Suppressor macrophage treated with lipopolysaccharide for 4 hours (primary cell): ENCODE measurements around the gene ZNF69.
A peak's percentile ranks its signal among the peaks of the same experiment; 100 is the strongest.
"Not testable (repeated sequence)": the region's sequence is repeated elsewhere in the genome, so short reads cannot be mapped to it uniquely, and the experiment has no call there.

Experiments
- DNase-seq: peaks from one replicate; pipeline ENCODE4 v3.0.0-alpha.2; 2020

ZNF69 gene

GRCh38 chr19:11887611-11888531, at the start of gene ZNF69:
ZNF69 (plus strand) TSS chr19:11887782; CDS start chr19:11887924, 142 bp downstream.
- DNase-seq = peak; percentile 63

GRCh38 chr19:11843722-11844121, 43.9 kb upstream of the ZNF69 start:
- DNase-seq = no peak

- DNase-seq = not testable (repeated sequence)
These were observed 40.0 kb upstream of the ZNF69 start for GRCh38 chr19:11847615-11848014.

- DNase-seq = no peak
These were observed 39.4 kb upstream of the ZNF69 start for GRCh38 chr19:11848200-11848593.

GRCh38 chr19:11848594-11849469, 38.8 kb upstream of the ZNF69 start, which contains the start of gene ZNF439:
ZNF439 (plus strand) TSS chr19:11848726; CDS start chr19:11848868, 142 bp downstream.
- DNase-seq = peak; percentile 70

- not testable (repeated sequence) for DNase-seq
These were observed 37.3 kb upstream of the ZNF69 start for GRCh38 chr19:11850289-11850688.

- DNase-seq = no peak
These were observed 34.2 kb upstream of the ZNF69 start for GRCh38 chr19:11853358-11853757.

- no peak for DNase-seq
These were observed 30.9 kb upstream of the ZNF69 start for GRCh38 chr19:11856596-11857250.

GRCh38 chr19:11860721-11861120, 26.9 kb upstream of the ZNF69 start:
- no peak for DNase-seq

GRCh38 chr19:11861301-11861700, 26.3 kb upstream of the ZNF69 start:
- DNase-seq = no peak

- DNase-seq = not testable (repeated sequence)
These were observed 19.8 kb upstream of the ZNF69 start for GRCh38 chr19:11867766-11868165.

GRCh38 chr19:11868188-11868587, 19.4 kb upstream of the ZNF69 start:
- DNase-seq = no peak

- DNase-seq = no peak
These were observed 15.0 kb upstream of the ZNF69 start for GRCh38 chr19:11872624-11873023.

- DNase-seq = no peak
These were observed 13.8 kb upstream of the ZNF69 start for GRCh38 chr19:11873762-11874161.

GRCh38 chr19:11879687-11880266, 7.8 kb upstream of the ZNF69 start:
- peak; percentile 9 for DNase-seq

GRCh38 chr19:11880598-11880997, 7.0 kb upstream of the ZNF69 start:
- DNase-seq = no peak

GRCh38 chr19:11881151-11881800, 6.3 kb upstream of the ZNF69 start:
- peak; percentile 71 for DNase-seq

GRCh38 chr19:11882606-11883005, 5.0 kb upstream of the ZNF69 start:
- DNase-seq = no peak

GRCh38 chr19:11887234-11887610, 360 bp upstream of the ZNF69 start:
- peak; percentile 7 for DNase-seq

- not testable (repeated sequence) for DNase-seq
These were observed 2.3 kb downstream of the ZNF69 start for GRCh38 chr19:11889901-11890300.

GRCh38 chr19:11890634-11891033, 3.1 kb downstream of the ZNF69 start:
- DNase-seq = no peak

- no peak for DNase-seq
These were observed 7.3 kb downstream of the ZNF69 start for GRCh38 chr19:11894851-11895250.
